SW 1271 (cell line): ENCODE data around the gene DUSP16.
"Not testable (repeated sequence)": the region's sequence is repeated elsewhere in the genome, so short reads cannot be mapped to it uniquely, and the experiment has no call there.

ENCODE experiments used
- DNase-seq, 2 experiments: peaks; one replicate each; lab custom pipeline; 2025; lab: John Stamatoyannopoulos, UW

Gene DUSP16

GRCh38 chr12:12562585-12563261 lies at the start of gene DUSP16:
Gene DUSP16 (minus strand): TSS chr12:12562863. CDS start chr12:12521098, 41,765 bp downstream.
- peak; percentile 76 to 91 for DNase-seq

GRCh38 chr12:12612358-12612757 lies 49.7 kb upstream of the DUSP16 start:
- DNase-seq, result peak in 1 of 2 experiments; percentile 75

- peak; percentile 92 to 99 for DNase-seq
Measured at GRCh38 chr12:12611512-12612306, 49.0 kb upstream of the DUSP16 start, which contains the start of gene CREBL2. Gene CREBL2 (plus strand): TSS chr12:12611876. CDS start chr12:12612173, 297 bp downstream.

- DNase-seq, result no peak
Measured at GRCh38 chr12:12610711-12611110, 48.0 kb upstream of the DUSP16 start.

- no peak for DNase-seq
Measured at GRCh38 chr12:12609692-12610091, 47.0 kb upstream of the DUSP16 start.

GRCh38 chr12:12608557-12608957 lies 45.9 kb upstream of the DUSP16 start:
- DNase-seq, result no peak

- DNase-seq, result no peak
Measured at GRCh38 chr12:12606781-12607589, 44.3 kb upstream of the DUSP16 start.

- DNase-seq, result no peak
Measured at GRCh38 chr12:12604740-12605139, 42.1 kb upstream of the DUSP16 start.

- no peak for DNase-seq
Measured at GRCh38 chr12:12600659-12601058, 38.0 kb upstream of the DUSP16 start.

- DNase-seq, result no peak
Measured at GRCh38 chr12:12599750-12600643, 37.3 kb upstream of the DUSP16 start.

GRCh38 chr12:12598864-12599263 lies 36.2 kb upstream of the DUSP16 start:
- DNase-seq, result no peak

- DNase-seq, result not testable (repeated sequence)
Measured at GRCh38 chr12:12596598-12596997, 33.9 kb upstream of the DUSP16 start.

GRCh38 chr12:12595929-12596328 lies 33.3 kb upstream of the DUSP16 start:
- not testable (repeated sequence) for DNase-seq

- DNase-seq, result peak; percentile 38 to 44
Measured at GRCh38 chr12:12592930-12593329, 30.3 kb upstream of the DUSP16 start.

GRCh38 chr12:12590961-12591360 lies 28.3 kb upstream of the DUSP16 start:
- DNase-seq, result no peak

GRCh38 chr12:12588436-12588835 lies 25.8 kb upstream of the DUSP16 start:
- not testable (repeated sequence) for DNase-seq

GRCh38 chr12:12587878-12588277 lies 25.2 kb upstream of the DUSP16 start:
- DNase-seq, result no peak

GRCh38 chr12:12586879-12587675 lies 24.4 kb upstream of the DUSP16 start:
- no peak for DNase-seq

- no peak for DNase-seq
Measured at GRCh38 chr12:12585115-12585863, 22.6 kb upstream of the DUSP16 start.
